ENCODE results near the gene KIN.
A peak's percentile ranks its signal among the peaks of the same experiment; 100 is the strongest.

Gene KIN

GRCh38 chr10:7811000-7811399, 23.2 kb upstream of the KIN start:
- H3K4me3 ChIP-seq (ENCODE audit: low read length): no peak overlapping the region
- no peak for DNase-seq (ENCODE audit: low read depth)
- no peak for TF ChIP-seq CTCF (conservative IDR thresholded peaks at IDR 0.05; ENCODE audit: low read depth, low read length)

- no peak for DNase-seq (ENCODE audit: low read depth)
- no peak overlapping the region for H3K4me3 ChIP-seq (ENCODE audit: low read length)
- TF ChIP-seq CTCF (conservative IDR thresholded peaks at IDR 0.05; ENCODE audit: low read depth, low read length): no peak
Measured at GRCh38 chr10:7810443-7810842, 22.6 kb upstream of the KIN start.

GRCh38 chr10:7808686-7809267, 21.0 kb upstream of the KIN start:
- no peak overlapping the region for H3K4me3 ChIP-seq (ENCODE audit: low read length)
- TF ChIP-seq CTCF (conservative IDR thresholded peaks at IDR 0.05; ENCODE audit: low read depth, low read length): no peak
- DNase-seq (ENCODE audit: low read depth): no peak

GRCh38 chr10:7804741-7805140, 16.9 kb upstream of the KIN start:
- DNase-seq (ENCODE audit: low read depth): no peak
- H3K4me3 ChIP-seq (ENCODE audit: low read length): no peak overlapping the region
- TF ChIP-seq CTCF (conservative IDR thresholded peaks at IDR 0.05; ENCODE audit: low read depth, low read length): no peak

GRCh38 chr10:7804216-7804615, 16.4 kb upstream of the KIN start:
- no peak for TF ChIP-seq CTCF (conservative IDR thresholded peaks at IDR 0.05; ENCODE audit: low read depth, low read length)
- no peak for DNase-seq (ENCODE audit: low read depth)
- H3K4me3 ChIP-seq (ENCODE audit: low read length): no peak overlapping the region

- no peak for TF ChIP-seq CTCF (conservative IDR thresholded peaks at IDR 0.05; ENCODE audit: low read depth, low read length)
- H3K4me3 ChIP-seq (ENCODE audit: low read length): no peak overlapping the region
- no peak for DNase-seq (ENCODE audit: low read depth)
Measured at GRCh38 chr10:7802606-7803005, 14.8 kb upstream of the KIN start.

- no peak overlapping the region for H3K4me3 ChIP-seq (ENCODE audit: low read length)
- peak; percentile 85 for DNase-seq (ENCODE audit: low read depth)
- no peak for TF ChIP-seq CTCF (conservative IDR thresholded peaks at IDR 0.05; ENCODE audit: low read depth, low read length)
Measured at GRCh38 chr10:7797582-7797981, 9.8 kb upstream of the KIN start.
